ENCODE results near the gene SRCIN1. TPM values are rescaled to one million over a fixed set of nuclear protein-coding genes. Genes with fewer than 3 reads are reported as not detected.

Gene SRCIN1
- total and polyA plus RNA-seq, 5 donors, result 0.89 to 4.8 (median 2.6) TPM

GRCh38 chr17:38603786-38604478 lies 1.8 kb downstream of the SRCIN1 start:
- H3K27ac ChIP-seq (ENCODE audit: low read length), result no peak overlapping the region
- ATAC-seq, result no peak
- H3K27me3 ChIP-seq (ENCODE audit: control insufficient read depth, insufficient read depth), result no peaks in the 10 kb centered on the region
- no peak overlapping the region for H3K4me3 ChIP-seq (ENCODE audit: low read length)
- H3K9me3 ChIP-seq (ENCODE audit: control insufficient read depth, low read length), result no peaks in the 10 kb centered on the region
- no peaks in the 10 kb centered on the region for H3K4me1 ChIP-seq (ENCODE audit: control insufficient read depth, insufficient read depth, low read length)
- WGBS, result 61% methylated on average over 6 of the region's 6 CpGs
- intact Hi-C loops (cut with DNase I), result no loop called here
- DNase-seq, result no peak

- DNase-seq (no peak), ATAC-seq (no peak)
- no peak overlapping the region for H3K4me3 ChIP-seq (ENCODE audit: low read length)
- no peak overlapping the region for H3K27ac ChIP-seq (ENCODE audit: low read length)
- intact Hi-C loops (cut with DNase I), result no loop called here
- 50% methylated on average over 13 of the region's 13 CpGs for WGBS
- no peaks in the 10 kb centered on the region for H3K27me3 ChIP-seq (ENCODE audit: control insufficient read depth, insufficient read depth)
- no peaks in the 10 kb centered on the region for H3K9me3 ChIP-seq (ENCODE audit: control insufficient read depth, low read length)
- H3K4me1 ChIP-seq (ENCODE audit: control insufficient read depth, insufficient read depth, low read length), result no peaks in the 10 kb centered on the region
These were observed 2.6 kb downstream of the SRCIN1 start for GRCh38 chr17:38602956-38603785.

GRCh38 chr17:38602453-38602852 lies 3.3 kb downstream of the SRCIN1 start:
- intact Hi-C loops (cut with DNase I), result no loop called here
- Histone ChIP-seq H3K4me3 (ENCODE audit: low read length) (no peak overlapping the region), H3K27me3 (ENCODE audit: control insufficient read depth, insufficient read depth) (no peaks in the 10 kb centered on the region), H3K9me3 (ENCODE audit: control insufficient read depth, low read length) (no peaks in the 10 kb centered on the region), H3K4me1 (ENCODE audit: control insufficient read depth, insufficient read depth, low read length) (no peaks in the 10 kb centered on the region), H3K27ac (ENCODE audit: low read length) (no peak overlapping the region)
- DNase-seq, result no peak
- no peak for ATAC-seq
- WGBS, result 32% methylated on average over 2 of the region's 2 CpGs

GRCh38 chr17:38601539-38602351 lies 4.0 kb downstream of the SRCIN1 start:
- no peaks in the 10 kb centered on the region for H3K4me1 ChIP-seq (ENCODE audit: control insufficient read depth, insufficient read depth, low read length)
- DNase-seq (no peak), ATAC-seq (no peak)
- no peak overlapping the region for H3K27ac ChIP-seq (ENCODE audit: low read length)
- intact Hi-C loops (cut with DNase I), result no loop called here
- 17% methylated on average over 24 of the region's 24 CpGs for WGBS
- H3K4me3 ChIP-seq (ENCODE audit: low read length), result no peak overlapping the region
- no peaks in the 10 kb centered on the region for H3K27me3 ChIP-seq (ENCODE audit: control insufficient read depth, insufficient read depth)
- H3K9me3 ChIP-seq (ENCODE audit: control insufficient read depth, low read length), result no peaks in the 10 kb centered on the region

- intact Hi-C loops (cut with DNase I), result no loop called here
- Histone ChIP-seq H3K9me3 (ENCODE audit: control insufficient read depth, low read length) (no peaks in the 10 kb centered on the region), H3K4me3 (ENCODE audit: low read length) (no peak overlapping the region), H3K27ac (ENCODE audit: low read length) (no peak overlapping the region), H3K27me3 (ENCODE audit: control insufficient read depth, insufficient read depth) (no peaks in the 10 kb centered on the region), H3K4me1 (ENCODE audit: control insufficient read depth, insufficient read depth, low read length) (no peaks in the 10 kb centered on the region)
- 69% methylated on average over 8 of the region's 8 CpGs for WGBS
- DNase-seq (no peak), ATAC-seq (no peak)
These were observed 4.8 kb downstream of the SRCIN1 start for GRCh38 chr17:38600906-38601305.

GRCh38 chr17:38600416-38600815 lies 5.3 kb downstream of the SRCIN1 start:
- ATAC-seq (no peak), DNase-seq (no peak)
- H3K4me1 ChIP-seq (ENCODE audit: control insufficient read depth, insufficient read depth, low read length), result no peaks in the 10 kb centered on the region
- intact Hi-C loops (cut with DNase I), result no loop called here
- H3K9me3 ChIP-seq (ENCODE audit: control insufficient read depth, low read length), result no peaks in the 10 kb centered on the region
- H3K27me3 ChIP-seq (ENCODE audit: control insufficient read depth, insufficient read depth), result no peaks in the 10 kb centered on the region
- 78% methylated on average over 4 of the region's 4 CpGs for WGBS
- no peak overlapping the region for H3K27ac ChIP-seq (ENCODE audit: low read length)
- no peak overlapping the region for H3K4me3 ChIP-seq (ENCODE audit: low read length)

- Histone ChIP-seq H3K9me3 (ENCODE audit: control insufficient read depth, low read length) (no peaks in the 10 kb centered on the region), H3K27ac (ENCODE audit: low read length) (no peak overlapping the region), H3K4me3 (ENCODE audit: low read length) (no peak overlapping the region), H3K4me1 (ENCODE audit: control insufficient read depth, insufficient read depth, low read length) (no peaks in the 10 kb centered on the region), H3K27me3 (ENCODE audit: control insufficient read depth, insufficient read depth) (no peaks in the 10 kb centered on the region)
- ATAC-seq, result no peak
- intact Hi-C loops (cut with DNase I), result no loop called here
- WGBS, result 59% methylated on average over 9 of the region's 9 CpGs
- DNase-seq, result no peak
These were observed 6.3 kb downstream of the SRCIN1 start for GRCh38 chr17:38599398-38599856.

- no peak overlapping the region for H3K27ac ChIP-seq (ENCODE audit: low read length)
- ATAC-seq (no peak), DNase-seq (no peak)
- no peak overlapping the region for H3K4me3 ChIP-seq (ENCODE audit: low read length)
- no peaks in the 10 kb centered on the region for H3K27me3 ChIP-seq (ENCODE audit: control insufficient read depth, insufficient read depth)
- H3K9me3 ChIP-seq (ENCODE audit: control insufficient read depth, low read length), result no peaks in the 10 kb centered on the region
- no peaks in the 10 kb centered on the region for H3K4me1 ChIP-seq (ENCODE audit: control insufficient read depth, insufficient read depth, low read length)
- intact Hi-C loops (cut with DNase I), result no loop called here
- 52% methylated on average over 3 of the region's 3 CpGs for WGBS
These were observed 6.8 kb downstream of the SRCIN1 start for GRCh38 chr17:38598995-38599394.

DNA sequence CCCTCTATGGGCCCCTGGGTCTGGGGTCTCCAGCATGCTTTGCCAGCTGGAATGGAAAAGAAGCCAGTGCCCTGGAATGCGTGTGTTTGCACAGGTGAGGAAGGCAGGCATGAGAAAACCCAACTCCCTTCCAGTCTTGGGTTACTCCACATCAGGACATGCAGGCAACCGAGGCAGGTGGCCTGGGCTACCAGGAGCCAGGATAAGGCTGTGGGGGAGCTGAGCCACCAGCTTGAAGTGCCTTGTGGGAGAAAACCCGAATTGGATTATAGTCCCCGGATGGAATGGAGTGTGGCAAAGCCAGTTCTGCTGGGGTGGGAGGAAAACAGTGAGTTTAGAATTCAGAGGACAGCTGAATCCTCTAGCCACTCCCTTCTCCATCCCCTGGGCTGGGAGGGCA lies 7.2 kb downstream of the SRCIN1 start:
- Histone ChIP-seq H3K27ac (ENCODE audit: low read length) (no peak overlapping the region), H3K4me1 (ENCODE audit: control insufficient read depth, insufficient read depth, low read length) (no peaks in the 10 kb centered on the region), H3K27me3 (ENCODE audit: control insufficient read depth, insufficient read depth) (no peaks in the 10 kb centered on the region), H3K4me3 (ENCODE audit: low read length) (no peak overlapping the region), H3K9me3 (ENCODE audit: control insufficient read depth, low read length) (no peaks in the 10 kb centered on the region)
- 21% methylated on average over 4 of the region's 4 CpGs for whole genome bisulfite sequencing
- no peak for ATAC-seq
- intact Hi-C loops (cut with DNase I), result no loop called here
- no peak for DNase-seq

DNA sequence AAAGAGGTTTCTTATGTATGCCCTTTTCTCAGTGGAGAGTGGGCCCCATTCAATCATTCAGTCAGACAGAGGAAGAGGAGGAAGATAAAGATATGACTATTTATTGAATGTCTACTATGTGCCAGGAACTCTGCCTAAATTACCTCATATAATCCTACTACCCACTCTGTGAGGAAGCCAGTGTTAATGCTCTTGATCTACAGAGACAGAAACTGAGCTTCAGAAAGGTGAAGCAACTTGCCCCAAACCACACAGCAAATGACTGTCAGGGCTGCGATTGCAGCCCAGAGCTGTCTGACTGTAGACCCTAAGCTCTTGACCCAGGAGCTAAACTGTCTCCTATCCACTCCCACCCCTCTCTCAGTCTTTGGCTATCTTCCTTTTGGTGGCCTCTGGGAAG lies 8.4 kb downstream of the SRCIN1 start:
- no peak overlapping the region for H3K4me3 ChIP-seq (ENCODE audit: low read length)
- ATAC-seq (no peak), DNase-seq (no peak)
- no peaks in the 10 kb centered on the region for H3K27me3 ChIP-seq (ENCODE audit: control insufficient read depth, insufficient read depth)
- 84% methylated on average over 1 of the region's 1 CpG for WGBS
- no peaks in the 10 kb centered on the region for H3K9me3 ChIP-seq (ENCODE audit: control insufficient read depth, low read length)
- H3K4me1 ChIP-seq (ENCODE audit: control insufficient read depth, insufficient read depth, low read length), result no peaks in the 10 kb centered on the region
- no peak overlapping the region for H3K27ac ChIP-seq (ENCODE audit: low read length)
- intact Hi-C loops (cut with DNase I), result no loop called here

DNA sequence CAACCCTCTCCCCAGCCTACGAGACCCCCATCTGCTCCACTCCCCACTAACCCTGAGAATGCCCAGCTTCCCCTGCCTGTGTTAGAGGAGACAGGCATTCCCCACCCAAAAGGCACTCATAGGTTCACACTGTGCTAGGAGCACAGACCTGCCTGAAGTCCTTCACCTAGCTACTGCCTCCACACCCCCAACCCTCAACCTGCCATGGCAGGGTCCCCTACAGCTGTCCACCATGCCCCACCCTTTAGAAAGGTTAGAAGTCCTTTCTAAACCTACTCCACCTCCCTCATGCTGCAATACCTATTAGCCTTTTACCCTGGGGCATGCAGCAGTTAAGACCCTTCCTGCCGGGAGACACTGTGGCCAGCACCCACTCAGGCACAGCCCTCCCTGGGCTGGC lies 9.1 kb downstream of the SRCIN1 start:
- intact Hi-C loops (cut with DNase I), result no loop called here
- ATAC-seq (no peak), DNase-seq (no peak)
- Histone ChIP-seq H3K9me3 (ENCODE audit: control insufficient read depth, low read length) (no peaks in the 10 kb centered on the region), H3K4me3 (ENCODE audit: low read length) (no peak overlapping the region), H3K4me1 (ENCODE audit: control insufficient read depth, insufficient read depth, low read length) (no peaks in the 10 kb centered on the region), H3K27ac (ENCODE audit: low read length) (no peak overlapping the region), H3K27me3 (ENCODE audit: control insufficient read depth, insufficient read depth) (no peaks in the 10 kb centered on the region)
- 48% methylated on average over 2 of the region's 2 CpGs for WGBS
